Measurements from ENCODE around the gene CIP2A. TPM values are rescaled to one million over a fixed set of nuclear protein-coding genes. Genes with fewer than 3 reads are reported as not detected.
"Not testable (repeated sequence)": the region's sequence is repeated elsewhere in the genome, so short reads cannot be mapped to it uniquely, and the experiment has no call there.

CIP2A gene
- total RNA-seq = 7.5 and 8.2 TPM in 2 replicates

GRCh38 chr3:108589081-108589997, at the start of gene CIP2A, which contains the start of gene DZIP3:
TSS of gene CIP2A (minus strand) at chr3:108589438. CDS start at chr3:108589375, 63 bp downstream.
TSS of gene DZIP3 (plus strand) at chr3:108589722. CDS start at chr3:108605407, 15,685 bp downstream.
- H3K4me3 ChIP-seq (ENCODE audit: low read depth, low read length) = peak within 1 kb of the TSS; percentile 71
- DNase-seq (ENCODE audit: low read depth) = peak; percentile 74
- TF ChIP-seq, protein P1, sequence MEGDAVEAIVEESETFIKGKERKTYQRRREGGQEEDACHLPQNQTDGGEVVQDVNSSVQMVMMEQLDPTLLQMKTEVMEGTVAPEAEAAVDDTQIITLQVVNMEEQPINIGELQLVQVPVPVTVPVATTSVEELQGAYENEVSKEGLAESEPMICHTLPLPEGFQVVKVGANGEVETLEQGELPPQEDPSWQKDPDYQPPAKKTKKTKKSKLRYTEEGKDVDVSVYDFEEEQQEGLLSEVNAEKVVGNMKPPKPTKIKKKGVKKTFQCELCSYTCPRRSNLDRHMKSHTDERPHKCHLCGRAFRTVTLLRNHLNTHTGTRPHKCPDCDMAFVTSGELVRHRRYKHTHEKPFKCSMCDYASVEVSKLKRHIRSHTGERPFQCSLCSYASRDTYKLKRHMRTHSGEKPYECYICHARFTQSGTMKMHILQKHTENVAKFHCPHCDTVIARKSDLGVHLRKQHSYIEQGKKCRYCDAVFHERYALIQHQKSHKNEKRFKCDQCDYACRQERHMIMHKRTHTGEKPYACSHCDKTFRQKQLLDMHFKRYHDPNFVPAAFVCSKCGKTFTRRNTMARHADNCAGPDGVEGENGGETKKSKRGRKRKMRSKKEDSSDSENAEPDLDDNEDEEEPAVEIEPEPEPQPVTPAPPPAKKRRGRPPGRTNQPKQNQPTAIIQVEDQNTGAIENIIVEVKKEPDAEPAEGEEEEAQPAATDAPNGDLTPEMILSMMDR (IDR thresholded peaks at IDR 0.05; ENCODE audit: insufficient read depth, low read length, poor library complexity, severe bottlenecking) = no peak
- no peaks in the 10 kb centered on the region for H3K27me3 ChIP-seq (ENCODE audit: control insufficient read depth, insufficient read depth, low read length)
- H3K36me3 ChIP-seq (ENCODE audit: control insufficient read depth, insufficient read depth, low read length) = no peaks in the 10 kb centered on the region

GRCh38 chr3:108629974-108630373, 40.7 kb upstream of the CIP2A start:
- no peak overlapping the region for H3K4me3 ChIP-seq (ENCODE audit: low read depth, low read length)
- H3K36me3 ChIP-seq (ENCODE audit: control insufficient read depth, insufficient read depth, low read length) = no peaks in the 10 kb centered on the region
- TF ChIP-seq, protein P1 (IDR thresholded peaks at IDR 0.05; ENCODE audit: insufficient read depth, low read length, poor library complexity, severe bottlenecking) = no peak
- H3K27me3 ChIP-seq (ENCODE audit: control insufficient read depth, insufficient read depth, low read length) = no peaks in the 10 kb centered on the region
- DNase-seq (ENCODE audit: low read depth) = no peak

DNA sequence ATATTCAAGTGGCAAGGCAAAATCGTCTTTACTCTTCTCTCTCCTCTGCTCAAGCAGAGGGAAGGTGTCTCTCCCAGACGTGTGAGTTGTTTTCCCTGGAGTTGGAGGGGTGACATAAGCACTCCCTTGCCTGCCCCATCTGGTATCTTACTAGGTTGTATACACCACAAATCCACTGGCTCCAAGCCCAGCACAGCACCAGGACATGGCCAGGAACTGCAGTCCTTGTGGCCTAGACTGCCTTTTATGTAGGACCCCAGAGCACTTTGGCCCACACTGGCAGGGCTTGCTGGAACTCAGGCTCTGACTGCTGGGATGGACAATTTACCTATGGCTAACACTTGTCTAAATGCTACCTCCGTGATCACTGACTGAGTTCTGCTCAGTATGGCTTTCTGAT, 34.3 kb upstream of the CIP2A start:
- Histone ChIP-seq H3K4me3 (ENCODE audit: low read depth, low read length) (no peak overlapping the region), H3K36me3 (ENCODE audit: control insufficient read depth, insufficient read depth, low read length) (no peaks in the 10 kb centered on the region), H3K27me3 (ENCODE audit: control insufficient read depth, insufficient read depth, low read length) (no peaks in the 10 kb centered on the region)
- no peak for DNase-seq (ENCODE audit: low read depth)
- TF ChIP-seq, protein P1 (IDR thresholded peaks at IDR 0.05; ENCODE audit: insufficient read depth, low read length, poor library complexity, severe bottlenecking) = no peak

DNA sequence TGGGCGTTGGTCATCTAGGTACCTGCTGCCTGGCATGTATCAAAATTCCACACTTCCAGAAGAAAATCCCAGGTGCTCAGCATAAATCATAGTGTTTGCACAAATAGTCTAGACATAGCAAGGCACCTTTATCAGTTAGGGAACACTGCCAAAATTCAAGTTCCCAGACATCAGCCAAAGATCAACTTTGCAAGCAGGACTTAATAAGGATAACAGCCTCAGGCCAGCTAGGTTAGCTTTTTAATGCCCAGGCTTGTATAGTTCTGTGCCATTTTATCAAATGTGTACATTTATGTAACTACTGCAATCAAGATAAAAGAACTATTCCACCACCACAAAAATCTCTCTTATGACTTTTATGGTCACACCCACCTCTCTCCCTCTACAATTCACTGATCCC, 31.0 kb upstream of the CIP2A start:
- TF ChIP-seq, protein P1 (IDR thresholded peaks at IDR 0.05; ENCODE audit: insufficient read depth, low read length, poor library complexity, severe bottlenecking) = no peak
- no peak overlapping the region for H3K4me3 ChIP-seq (ENCODE audit: low read depth, low read length)
- DNase-seq (ENCODE audit: low read depth) = no peak
- H3K36me3 ChIP-seq (ENCODE audit: control insufficient read depth, insufficient read depth, low read length) = no peaks in the 10 kb centered on the region
- H3K27me3 ChIP-seq (ENCODE audit: control insufficient read depth, insufficient read depth, low read length) = no peaks in the 10 kb centered on the region

DNA sequence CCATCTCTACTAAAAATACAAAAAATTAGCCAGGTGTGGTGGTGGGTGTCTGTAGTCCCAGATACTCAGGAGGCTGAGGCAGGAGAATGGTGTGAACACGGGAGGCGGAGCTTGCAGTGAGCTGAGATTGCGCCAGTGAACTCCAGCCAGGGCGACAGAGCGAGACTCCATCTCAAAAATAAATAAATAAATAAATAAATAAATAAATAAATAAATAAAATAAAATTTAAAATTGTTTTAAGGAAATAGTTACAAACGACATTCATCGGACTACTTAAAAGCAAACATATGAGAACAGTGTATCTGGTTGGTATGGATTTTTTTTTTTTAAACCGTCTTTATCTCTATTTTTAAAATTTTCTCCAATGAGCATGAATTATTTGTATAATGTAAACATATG, 26.9 kb upstream of the CIP2A start:
- not testable (repeated sequence) for DNase-seq (ENCODE audit: low read depth); H3K36me3 ChIP-seq (ENCODE audit: control insufficient read depth, insufficient read depth, low read length); H3K4me3 ChIP-seq (ENCODE audit: low read depth, low read length); H3K27me3 ChIP-seq (ENCODE audit: control insufficient read depth, insufficient read depth, low read length)

- H3K36me3 ChIP-seq (ENCODE audit: control insufficient read depth, insufficient read depth, low read length) = peaks cover 1% of the 10 kb centered on the region
These were observed 21.4 kb upstream of the CIP2A start for GRCh38 chr3:108610651-108611050.

More at GRCh38 chr3:108610651-108611050, 21.4 kb upstream of the CIP2A start:
- Histone ChIP-seq H3K27me3 (ENCODE audit: control insufficient read depth, insufficient read depth, low read length) (no peaks in the 10 kb centered on the region), H3K4me3 (ENCODE audit: low read depth, low read length) (no peak overlapping the region)
- no peak for DNase-seq (ENCODE audit: low read depth)
- TF ChIP-seq, protein P1 (IDR thresholded peaks at IDR 0.05; ENCODE audit: insufficient read depth, low read length, poor library complexity, severe bottlenecking) = no peak

Data from kidney epithelial cell (primary cell).